K562 (cell line): ENCODE results near the gene UBA52. TPM values are rescaled to one million over a fixed set of nuclear protein-coding genes. Genes with fewer than 3 reads are reported as not detected.

Source experiments
- ARID4B ChIP-seq: sonication (generic); formaldehyde crosslinking; IDR thresholded peaks from 2 replicates; pipeline ENCODE4 v1.8.0; 2022; ENCODE audit warnings: mild to moderate bottlenecking, missing genetic modification reagents
- BRF2 ChIP-seq: IDR thresholded peaks from 3 replicates; pipeline ENCODE4 v1.6.1; 2011; ENCODE audit warnings: borderline replicate concordance, mild to moderate bottlenecking; ENCODE audit not compliant: insufficient read length, insufficient read depth
- ETS1 ChIP-seq: conservative IDR thresholded peaks from 2 replicates; pipeline ENCODE4 v1.6.1; 2011; ENCODE audit warnings: low read depth, mild to moderate bottlenecking, low read length; ENCODE audit not compliant: control insufficient read depth
- ETV6 ChIP-seq, 3 experiments: fragments of 150-350 bp in 1 of 3; sonication (generic) in 1 of 3; formaldehyde crosslinking in 1 of 3; IDR thresholded peaks; 2 replicates each; pipeline versions ENCODE4 v1.6.1 to v1.8.0; 2014 to 2022; ENCODE audit warnings: borderline replicate concordance in 2 of 3, low read depth in 2 of 3, antibody characterized with exemption in 1 of 3, low read length in 1 of 3, mild to moderate bottlenecking in 1 of 3, missing genetic modification reagents in 1 of 3
- HDGF ChIP-seq: fragments of 450-650 bp; IDR thresholded peaks from 2 replicates; pipeline ENCODE4 v1.6.1; 2016
- HMG20A ChIP-seq: fragments of 450-650 bp; formaldehyde crosslinking; conservative IDR thresholded peaks from 2 replicates; pipeline ENCODE4 v1.4.0; 2020; ENCODE audit warnings: mild to moderate bottlenecking, mixed read lengths
- NEUROD1 ChIP-seq: fragments of 150-350 bp; IDR thresholded peaks from 2 replicates; pipeline ENCODE4 v1.6.1; 2014; ENCODE audit warnings: borderline replicate concordance, low read length, low read depth; ENCODE audit not compliant: partially characterized antibody
- NRF1 ChIP-seq, 2 experiments: fragments of 450-650 bp; IDR thresholded peaks in 1 of 2; conservative IDR thresholded peaks in 1 of 2; 2 replicates each; pipeline ENCODE4 v1.6.1; 2014; ENCODE audit warnings: mild to moderate bottlenecking in 2 of 2
- PTBP1 ChIP-seq: fragments of 200-400 bp; formaldehyde crosslinking; IDR thresholded peaks from 2 replicates; pipeline ENCODE4 v1.6.1; 2017; ENCODE audit warnings: low read depth, low read length
- TAF1 ChIP-seq: IDR thresholded peaks from 2 replicates; pipeline ENCODE4 v1.6.1; 2011; ENCODE audit warnings: mild to moderate bottlenecking, low read length, moderate library complexity; ENCODE audit not compliant: insufficient read depth, control insufficient read depth, severe bottlenecking; ENCODE audit errors: extremely low read depth
- TBP ChIP-seq: optimal IDR thresholded peaks from 2 replicates; pipeline ENCODE3; 2011; ENCODE audit warnings: low read depth, low read length, improper control_type of control experiment
- ZBTB26 ChIP-seq: fragments of 450-650 bp; formaldehyde crosslinking; IDR thresholded peaks from 2 replicates; pipeline ENCODE4 v1.4.0; 2022; ENCODE audit warnings: missing genetic modification characterization
- ZBTB33 ChIP-seq: sonication (generic); formaldehyde crosslinking; IDR thresholded peaks from 2 replicates; pipeline ENCODE4 v1.8.1; 2023; ENCODE audit warnings: mild to moderate bottlenecking, missing genetic modification reagents
- ZFP36 ChIP-seq: fragments of 150-350 bp; IDR thresholded peaks from 2 replicates; pipeline ENCODE4 v1.6.1; 2018; ENCODE audit warnings: low read length, low read depth; ENCODE audit not compliant: partially characterized antibody
- ZNF551 ChIP-seq: fragments of 250-450 bp; sonication (Bioruptor Pico); IDR thresholded peaks from 2 replicates; pipeline ENCODE4 v1.5.0; 2021; ENCODE audit warnings: mild to moderate bottlenecking, moderate library complexity
- polyA plus RNA-seq, 8 experiments: library from polyadenylated mRNA; depleted of rRNA in 4 of 8; stranded (reverse) in 5 of 8; unstranded in 3 of 8; fragments of >200 nt; fragmentation: Nextera tagmentation in 2 of 8; fragmentation: Illumina TruSeq in 1 of 8; extraction: Ambion mirVana in 2 of 8; extraction: Trizol in 1 of 8; gene quantifications; 2 replicates each; pipeline versions ENCODE4 v1.2.1 to v1.2.3, GENCODE V29; 2011 to 2014; ENCODE audit warnings: inconsistent platforms in 1 of 8, missing spikeins in 1 of 8
- total RNA-seq, 7 experiments: library from RNA; depleted of rRNA in 6 of 7; stranded (reverse); fragments of >200 nt in 6 of 7; fragmentation: Illumina TruSeq in 2 of 7; extraction: Trizol in 2 of 7; gene quantifications; 2 replicates each; pipeline versions ENCODE4 v1.2.1 to v1.2.3, GENCODE V29; 2011 to 2021; ENCODE audit warnings: low replicate concordance in 1 of 7

Gene UBA52
- total and polyA plus RNA-seq, 9 of the 15 experiments (the other 6 are each of a cell fraction or from before 2014, with no cell fraction given): 1,110 to 2,751 (median 1,733) TPM

GRCh38 chr19:18557411-18558201 lies 14.1 kb upstream of the UBA52 start, which contains the start of gene KXD1 (continued):
- TF ChIP-seq ARID4B (CRISPR knock-in tag): peak; percentile 80
- peak; percentile 63 for TF ChIP-seq TAF1
- TF ChIP-seq ZBTB33 (CRISPR knock-in tag): peak; percentile 73; the same call in 1 of the 2 replicates
- peak; percentile 93 to 94 for TF ChIP-seq NRF1 (conservative IDR thresholded peaks at IDR 0.05 in 1 of 2, IDR thresholded peaks at IDR 0.05 in 1 of 2)
- TF ChIP-seq PTBP1: peak; percentile 96
- TF ChIP-seq HMG20A (CRISPR knock-in tag): no peak
- peak; percentile 81 for TF ChIP-seq ETS1
- peak; percentile 61 for TF ChIP-seq TBP
- peak; percentile 90; the same call in 1 of the 2 replicates for TF ChIP-seq HDGF
- peak; percentile 66 for TF ChIP-seq ZFP36
- no peak for TF ChIP-seq ZNF551 (CRISPR knock-in tag)
- no peak for TF ChIP-seq ETV6 (IDR thresholded peaks at IDR 0.05; ENCODE audit: borderline replicate concordance in 1 of 2, low read depth in 2 of 2, low read length in 1 of 2)
- TF ChIP-seq ETV6 (CRISPR knock-in tag; IDR thresholded peaks at IDR 0.05; ENCODE audit: borderline replicate concordance): no peak
- no peak for TF ChIP-seq ZBTB26 (CRISPR knock-in tag)
- TF ChIP-seq NEUROD1: no peak
- TF ChIP-seq BRF2: no peak
